Coronary artery (tissue), 2 donors: ENCODE measurements around the gene KASH5.
"Not testable (repeated sequence)": the region's sequence is repeated elsewhere in the genome, so short reads cannot be mapped to it uniquely, and the experiment has no call there.

Source experiments
- DNase-seq: peaks from one replicate; pipeline ENCODE4 v3.0.0-alpha.2; 2017; ENCODE audit warnings: low spot score
- H3K27ac ChIP-seq, 2 donors: fragments of 200-600 bp; sonication (generic); one replicate each; pipeline ENCODE4 v1.5.1; 2016 to 2019
- H3K4me3 ChIP-seq: fragments of 200-600 bp; sonication (generic); 2 replicates; pipeline ENCODE4 v1.5.1; 2016; ENCODE audit warnings: mild to moderate bottlenecking, moderate library complexity
- CTCF ChIP-seq: fragments of 200-600 bp; sonication (generic); IDR thresholded peaks from one replicate; pipeline ENCODE4 v1.5.1; 2019; ENCODE audit warnings: antibody characterized with exemption

Gene KASH5

DNA sequence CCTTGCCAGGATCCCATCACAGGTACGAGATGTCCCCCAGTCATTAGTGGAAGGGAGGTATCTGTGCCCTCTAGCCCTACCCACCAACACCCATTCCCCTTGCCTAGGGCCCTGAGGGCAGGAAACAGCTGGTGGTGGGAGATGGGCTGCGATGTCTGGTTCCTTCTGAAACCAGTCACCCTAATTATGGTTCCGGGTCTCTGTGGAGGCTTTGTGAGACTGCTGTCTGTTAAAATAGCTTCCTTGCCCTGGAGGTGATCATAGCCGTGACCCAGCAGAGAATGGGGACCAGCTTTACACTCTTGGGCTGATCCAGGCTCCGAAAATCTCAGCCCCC lies 70.5 kb downstream of the KASH5 start:
- Histone ChIP-seq H3K27ac (peak overlapping the region in 1 of 2 donors; percentile 78), H3K4me3 (no peak overlapping the region)
- TF ChIP-seq CTCF = no peak
- no peak for DNase-seq

DNA sequence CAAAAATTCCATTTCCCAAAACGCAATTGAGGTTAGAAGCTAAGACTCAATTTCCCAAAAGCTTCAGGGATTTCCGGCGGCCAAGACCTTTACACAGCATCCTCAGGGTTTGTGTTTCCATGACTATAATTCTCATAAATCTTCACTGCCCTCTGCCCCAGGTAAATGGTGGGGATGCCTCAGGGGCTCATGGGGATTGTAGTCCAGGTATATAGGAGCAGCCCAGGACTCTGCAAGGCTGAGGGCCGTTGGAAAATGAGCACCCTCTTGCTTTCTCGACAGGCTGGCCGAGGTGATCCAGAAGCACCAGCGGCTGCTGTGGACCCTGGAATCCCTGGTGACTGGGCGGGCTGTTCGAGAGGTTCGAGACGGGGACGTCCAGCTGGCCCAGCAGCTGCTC lies 71.3 kb downstream of the KASH5 start:
- Histone ChIP-seq H3K4me3 (no peak overlapping the region), H3K27ac (no peak overlapping the region)
- TF ChIP-seq CTCF = no peak
- DNase-seq = no peak

- not testable (repeated sequence) for H3K27ac ChIP-seq, H3K4me3 ChIP-seq, DNase-seq
These were observed 73.1 kb downstream of the KASH5 start for GRCh38 chr19:49461130-49461529.

GRCh38 chr19:49461656-49462055 lies 73.6 kb downstream of the KASH5 start:
- no peak for DNase-seq
- no peak overlapping the region for H3K27ac ChIP-seq
- no peak overlapping the region for H3K4me3 ChIP-seq
- TF ChIP-seq CTCF = no peak

DNA sequence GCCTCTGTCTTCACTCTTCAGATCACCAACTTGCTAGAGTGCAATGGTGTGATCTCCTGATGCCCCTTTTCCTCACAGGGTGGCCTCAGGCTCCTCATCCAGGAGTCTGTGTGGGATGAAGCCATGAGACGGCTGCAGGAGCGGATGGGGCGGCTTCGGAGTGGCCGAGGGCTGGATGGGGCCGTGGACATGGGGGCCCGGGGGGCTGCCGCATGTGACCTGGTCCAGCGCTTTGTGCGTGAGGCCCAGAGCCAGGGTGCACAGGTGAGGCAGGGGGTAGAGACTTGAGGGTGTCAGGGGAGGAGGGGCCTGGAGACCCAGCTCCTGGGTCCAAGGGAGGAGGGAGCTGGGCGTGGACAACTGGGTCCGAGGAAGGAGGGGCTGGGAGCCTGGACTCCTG lies 74.4 kb downstream of the KASH5 start:
- TF ChIP-seq CTCF = no peak
- H3K27ac ChIP-seq = no peak overlapping the region
- no peak overlapping the region for H3K4me3 ChIP-seq
- no peak for DNase-seq

GRCh38 chr19:49463960-49464740 lies 76.1 kb downstream of the KASH5 start:
- no peak overlapping the region for H3K4me3 ChIP-seq
- DNase-seq = no peak
- no peak overlapping the region for H3K27ac ChIP-seq
- TF ChIP-seq CTCF = no peak

- Histone ChIP-seq H3K4me3 (no peak overlapping the region), H3K27ac (no peak overlapping the region)
- DNase-seq = no peak
- no peak for TF ChIP-seq CTCF
These were observed 77.3 kb downstream of the KASH5 start for GRCh38 chr19:49465371-49465770.
